ENCODE data around the gene ERMARD. TPM values are rescaled to one million over a fixed set of nuclear protein-coding genes. Genes with fewer than 3 reads are reported as not detected.

The ERMARD gene
- 14.9 TPM for polyA plus RNA-seq (2013, experiment 1 of 2)
- 14.6 TPM for polyA plus RNA-seq (2013, experiment 2 of 2)

- Histone ChIP-seq H3K27ac (ENCODE audit: low read depth, low read length, severe bottlenecking) (peak within 1 kb of the TSS; percentile 98), H3K4me3 (ENCODE audit: extremely low read depth, insufficient read depth, low read length, poor library complexity, severe bottlenecking) (peak within 1 kb of the TSS; percentile 79), H3K36me3 (ENCODE audit: control insufficient read depth, insufficient read depth, low read length) (no peaks in the 10 kb centered on the region), H3K4me1 (ENCODE audit: control insufficient read depth, insufficient read depth, low read length, poor library complexity, severe bottlenecking) (peaks cover 7% of the 10 kb centered on the region), H3K9me3 (ENCODE audit: control insufficient read depth, low read length) (no peaks in the 10 kb centered on the region)
- 0 to 1% methylated on average over 60 to 71 of the region's 90 CpGs for WGBS, 2 experiments (ENCODE audit: insufficient coverage in 2 of 2)
Observed at GRCh38 chr6:169751242-169752073, at the start of gene ERMARD, which contains the start of gene DYNLT2. ERMARD (plus strand) TSS chr6:169751622; CDS start chr6:169751658, 36 bp downstream. DYNLT2 (minus strand) TSS chr6:169751572; CDS start chr6:169751458, 114 bp downstream.

GRCh38 chr6:169701954-169702839, 49.2 kb upstream of the ERMARD start, which contains the start of the genes C6orf120 and WDR27:
C6orf120 (plus strand) TSS chr6:169702126; CDS start chr6:169702460, 334 bp downstream.
WDR27 (minus strand) TSS chr6:169702029; CDS start chr6:169689005, 13,024 bp downstream.
- Histone ChIP-seq H3K4me3 (ENCODE audit: extremely low read depth, insufficient read depth, low read length, poor library complexity, severe bottlenecking) (peak within 1 kb of the TSS; percentile 83), H3K27ac (ENCODE audit: low read depth, low read length, severe bottlenecking) (peak within 1 kb of the TSS; percentile 88), H3K36me3 (ENCODE audit: control insufficient read depth, insufficient read depth, low read length) (peaks cover 36% of the 10 kb centered on the region), H3K9me3 (ENCODE audit: control insufficient read depth, low read length) (no peaks in the 10 kb centered on the region), H3K4me1 (ENCODE audit: control insufficient read depth, insufficient read depth, low read length, poor library complexity, severe bottlenecking) (peaks cover 16% of the 10 kb centered on the region)
- 0 to 1% methylated on average over 70 to 78 of the region's 92 CpGs for WGBS, 2 experiments (ENCODE audit: insufficient coverage in 2 of 2)

- Histone ChIP-seq H3K4me1 (ENCODE audit: control insufficient read depth, insufficient read depth, low read length, poor library complexity, severe bottlenecking) (peaks cover 16% of the 10 kb centered on the region), H3K4me3 (ENCODE audit: extremely low read depth, insufficient read depth, low read length, poor library complexity, severe bottlenecking) (peak overlapping the region; percentile 83), H3K9me3 (ENCODE audit: control insufficient read depth, low read length) (no peaks in the 10 kb centered on the region), H3K27ac (ENCODE audit: low read depth, low read length, severe bottlenecking) (peak overlapping the region; percentile 88), H3K36me3 (ENCODE audit: control insufficient read depth, insufficient read depth, low read length) (peaks cover 32% of the 10 kb centered on the region)
- WGBS, 2 experiments (ENCODE audit: insufficient coverage in 2 of 2), result 5% methylated on average over 7 of the region's 22 CpGs; no CpG with 5 or more reads in 1 of the 2 experiments
Observed at GRCh38 chr6:169702840-169703246, 48.6 kb upstream of the ERMARD start.

GRCh38 chr6:169707772-169708171, 43.6 kb upstream of the ERMARD start:
- Histone ChIP-seq H3K4me1 (ENCODE audit: control insufficient read depth, insufficient read depth, low read length, poor library complexity, severe bottlenecking) (peaks cover 11% of the 10 kb centered on the region), H3K9me3 (ENCODE audit: control insufficient read depth, low read length) (no peaks in the 10 kb centered on the region), H3K36me3 (ENCODE audit: control insufficient read depth, insufficient read depth, low read length) (peaks cover 29% of the 10 kb centered on the region), H3K4me3 (ENCODE audit: extremely low read depth, insufficient read depth, low read length, poor library complexity, severe bottlenecking) (no peak overlapping the region), H3K27ac (ENCODE audit: low read depth, low read length, severe bottlenecking) (no peak overlapping the region)
- WGBS, 2 experiments (ENCODE audit: insufficient coverage in 2 of 2), result 70 to 94% methylated on average over 2 of the region's 2 CpGs

- no peaks in the 10 kb centered on the region for H3K9me3 ChIP-seq (ENCODE audit: control insufficient read depth, low read length)
- peaks cover 1% of the 10 kb centered on the region for H3K4me1 ChIP-seq (ENCODE audit: control insufficient read depth, insufficient read depth, low read length, poor library complexity, severe bottlenecking)
- H3K36me3 ChIP-seq (ENCODE audit: control insufficient read depth, insufficient read depth, low read length), result peaks cover 41% of the 10 kb centered on the region
- H3K4me3 ChIP-seq (ENCODE audit: extremely low read depth, insufficient read depth, low read length, poor library complexity, severe bottlenecking), result no peak overlapping the region
- H3K27ac ChIP-seq (ENCODE audit: low read depth, low read length, severe bottlenecking), result no peak overlapping the region
Observed at GRCh38 chr6:169709293-169709692, 42.1 kb upstream of the ERMARD start.

GRCh38 chr6:169710009-169710408, 41.4 kb upstream of the ERMARD start:
- H3K9me3 ChIP-seq (ENCODE audit: control insufficient read depth, low read length), result no peaks in the 10 kb centered on the region
- H3K36me3 ChIP-seq (ENCODE audit: control insufficient read depth, insufficient read depth, low read length), result peaks cover 45% of the 10 kb centered on the region
- WGBS, 2 experiments (ENCODE audit: insufficient coverage in 2 of 2), result 92 to 96% methylated on average over 2 of the region's 3 CpGs
- H3K4me3 ChIP-seq (ENCODE audit: extremely low read depth, insufficient read depth, low read length, poor library complexity, severe bottlenecking), result no peak overlapping the region
- H3K27ac ChIP-seq (ENCODE audit: low read depth, low read length, severe bottlenecking), result no peak overlapping the region
- H3K4me1 ChIP-seq (ENCODE audit: control insufficient read depth, insufficient read depth, low read length, poor library complexity, severe bottlenecking), result no peaks in the 10 kb centered on the region

- Histone ChIP-seq H3K4me1 (ENCODE audit: control insufficient read depth, insufficient read depth, low read length, poor library complexity, severe bottlenecking) (no peaks in the 10 kb centered on the region), H3K4me3 (ENCODE audit: extremely low read depth, insufficient read depth, low read length, poor library complexity, severe bottlenecking) (no peak overlapping the region), H3K36me3 (ENCODE audit: control insufficient read depth, insufficient read depth, low read length) (peaks cover 62% of the 10 kb centered on the region), H3K9me3 (ENCODE audit: control insufficient read depth, low read length) (no peaks in the 10 kb centered on the region), H3K27ac (ENCODE audit: low read depth, low read length, severe bottlenecking) (no peak overlapping the region)
- 100% methylated on average over 2 of the region's 2 CpGs for WGBS, 2 experiments (ENCODE audit: insufficient coverage in 2 of 2)
Observed at GRCh38 chr6:169714178-169714577, 37.2 kb upstream of the ERMARD start.

GRCh38 chr6:169714595-169714994, 36.8 kb upstream of the ERMARD start:
- Histone ChIP-seq H3K9me3 (ENCODE audit: control insufficient read depth, low read length) (no peaks in the 10 kb centered on the region), H3K27ac (ENCODE audit: low read depth, low read length, severe bottlenecking) (no peak overlapping the region), H3K4me3 (ENCODE audit: extremely low read depth, insufficient read depth, low read length, poor library complexity, severe bottlenecking) (no peak overlapping the region), H3K4me1 (ENCODE audit: control insufficient read depth, insufficient read depth, low read length, poor library complexity, severe bottlenecking) (no peaks in the 10 kb centered on the region), H3K36me3 (ENCODE audit: control insufficient read depth, insufficient read depth, low read length) (peaks cover 66% of the 10 kb centered on the region)
- WGBS, 2 experiments (ENCODE audit: insufficient coverage in 2 of 2), result 100% methylated on average over 4 to 6 of the region's 9 CpGs

- no peak overlapping the region for H3K4me3 ChIP-seq (ENCODE audit: extremely low read depth, insufficient read depth, low read length, poor library complexity, severe bottlenecking)
- WGBS, 2 experiments (ENCODE audit: insufficient coverage in 2 of 2), result 83 to 100% methylated on average over 1 to 4 of the region's 4 CpGs
- no peak overlapping the region for H3K27ac ChIP-seq (ENCODE audit: low read depth, low read length, severe bottlenecking)
- H3K36me3 ChIP-seq (ENCODE audit: control insufficient read depth, insufficient read depth, low read length), result peaks cover 42% of the 10 kb centered on the region
- H3K4me1 ChIP-seq (ENCODE audit: control insufficient read depth, insufficient read depth, low read length, poor library complexity, severe bottlenecking), result no peaks in the 10 kb centered on the region
- H3K9me3 ChIP-seq (ENCODE audit: control insufficient read depth, low read length), result no peaks in the 10 kb centered on the region
Observed at GRCh38 chr6:169719117-169719516, 32.3 kb upstream of the ERMARD start.

GRCh38 chr6:169720207-169720855, 31.1 kb upstream of the ERMARD start:
- peaks cover 30% of the 10 kb centered on the region for H3K36me3 ChIP-seq (ENCODE audit: control insufficient read depth, insufficient read depth, low read length)
- H3K27ac ChIP-seq (ENCODE audit: low read depth, low read length, severe bottlenecking), result no peak overlapping the region
- no peak overlapping the region for H3K4me3 ChIP-seq (ENCODE audit: extremely low read depth, insufficient read depth, low read length, poor library complexity, severe bottlenecking)
- peaks cover under 1% of the 10 kb centered on the region for H3K4me1 ChIP-seq (ENCODE audit: control insufficient read depth, insufficient read depth, low read length, poor library complexity, severe bottlenecking)
- H3K9me3 ChIP-seq (ENCODE audit: control insufficient read depth, low read length), result no peaks in the 10 kb centered on the region
- 95 to 96% methylated on average over 3 of the region's 3 CpGs for WGBS, 2 experiments (ENCODE audit: insufficient coverage in 2 of 2)
